ENCODE measurements around the gene PRELID3B.

GRCh38 chr20:59051666-59052185 lies 9.1 kb upstream of the PRELID3B start:
- no peak for TF ChIP-seq EZH2 (IDR thresholded peaks at IDR 0.05; ENCODE audit: insufficient read depth, poor library complexity, severe bottlenecking)
- TF ChIP-seq EZH2phosphoT487 (IDR thresholded peaks at IDR 0.05; ENCODE audit: insufficient read depth, low read depth) = no peak

All from GM23248 (cell line).